ENCODE measurements around the gene HAND2. TPM values are rescaled to one million over a fixed set of nuclear protein-coding genes. Genes with fewer than 3 reads are reported as not detected.

HAND2 gene
- total RNA-seq, 1 donor from 2014 or later, result not detected

DNA sequence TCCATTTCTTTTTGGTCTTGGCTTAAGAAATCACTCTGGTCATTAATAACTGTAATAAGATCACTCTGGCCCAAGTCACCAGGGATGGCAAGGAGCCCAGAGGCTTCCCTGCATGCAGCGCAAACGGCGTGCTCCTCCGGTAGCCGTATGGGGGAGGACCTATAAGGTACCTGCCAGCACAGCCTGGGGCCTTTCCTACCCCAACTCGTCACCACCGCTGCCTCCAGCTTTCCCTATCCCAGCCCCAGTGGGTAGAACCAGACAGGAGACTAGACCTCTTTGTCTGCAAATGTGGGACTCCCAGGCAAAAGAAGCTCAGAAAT lies 25.9 kb downstream of the HAND2 start:
- peaks cover 8% of the 10 kb centered on the region for H3K36me3 Mint-ChIP-seq (ENCODE audit: low read depth)
- no peak for ATAC-seq (ENCODE audit: low read depth)
- POLR2A ChIA-PET, result no interaction called here
- H3K4me3 Mint-ChIP-seq, result no peak overlapping the region
- CTCF ChIA-PET, result no interaction called here
- peaks cover 81% of the 10 kb centered on the region for H3K27me3 Mint-ChIP-seq
- TF ChIP-seq, protein P1, sequence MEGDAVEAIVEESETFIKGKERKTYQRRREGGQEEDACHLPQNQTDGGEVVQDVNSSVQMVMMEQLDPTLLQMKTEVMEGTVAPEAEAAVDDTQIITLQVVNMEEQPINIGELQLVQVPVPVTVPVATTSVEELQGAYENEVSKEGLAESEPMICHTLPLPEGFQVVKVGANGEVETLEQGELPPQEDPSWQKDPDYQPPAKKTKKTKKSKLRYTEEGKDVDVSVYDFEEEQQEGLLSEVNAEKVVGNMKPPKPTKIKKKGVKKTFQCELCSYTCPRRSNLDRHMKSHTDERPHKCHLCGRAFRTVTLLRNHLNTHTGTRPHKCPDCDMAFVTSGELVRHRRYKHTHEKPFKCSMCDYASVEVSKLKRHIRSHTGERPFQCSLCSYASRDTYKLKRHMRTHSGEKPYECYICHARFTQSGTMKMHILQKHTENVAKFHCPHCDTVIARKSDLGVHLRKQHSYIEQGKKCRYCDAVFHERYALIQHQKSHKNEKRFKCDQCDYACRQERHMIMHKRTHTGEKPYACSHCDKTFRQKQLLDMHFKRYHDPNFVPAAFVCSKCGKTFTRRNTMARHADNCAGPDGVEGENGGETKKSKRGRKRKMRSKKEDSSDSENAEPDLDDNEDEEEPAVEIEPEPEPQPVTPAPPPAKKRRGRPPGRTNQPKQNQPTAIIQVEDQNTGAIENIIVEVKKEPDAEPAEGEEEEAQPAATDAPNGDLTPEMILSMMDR (IDR thresholded peaks at IDR 0.05), result no peak
- no peak for DNase-seq
- H3K27ac Mint-ChIP-seq, result no peak overlapping the region
- peaks cover 52% of the 10 kb centered on the region for H3K4me1 Mint-ChIP-seq
- intact Hi-C loops (cut with micrococcal nuclease), result loop anchor here (5.0 to 10.0 kb wide), 2 partner anchors 33 to 339 kb away; partner anchors contain the start of gene GALNT7
- H3K9me3 Mint-ChIP-seq, result peaks cover 3% of the 10 kb centered on the region

DNA sequence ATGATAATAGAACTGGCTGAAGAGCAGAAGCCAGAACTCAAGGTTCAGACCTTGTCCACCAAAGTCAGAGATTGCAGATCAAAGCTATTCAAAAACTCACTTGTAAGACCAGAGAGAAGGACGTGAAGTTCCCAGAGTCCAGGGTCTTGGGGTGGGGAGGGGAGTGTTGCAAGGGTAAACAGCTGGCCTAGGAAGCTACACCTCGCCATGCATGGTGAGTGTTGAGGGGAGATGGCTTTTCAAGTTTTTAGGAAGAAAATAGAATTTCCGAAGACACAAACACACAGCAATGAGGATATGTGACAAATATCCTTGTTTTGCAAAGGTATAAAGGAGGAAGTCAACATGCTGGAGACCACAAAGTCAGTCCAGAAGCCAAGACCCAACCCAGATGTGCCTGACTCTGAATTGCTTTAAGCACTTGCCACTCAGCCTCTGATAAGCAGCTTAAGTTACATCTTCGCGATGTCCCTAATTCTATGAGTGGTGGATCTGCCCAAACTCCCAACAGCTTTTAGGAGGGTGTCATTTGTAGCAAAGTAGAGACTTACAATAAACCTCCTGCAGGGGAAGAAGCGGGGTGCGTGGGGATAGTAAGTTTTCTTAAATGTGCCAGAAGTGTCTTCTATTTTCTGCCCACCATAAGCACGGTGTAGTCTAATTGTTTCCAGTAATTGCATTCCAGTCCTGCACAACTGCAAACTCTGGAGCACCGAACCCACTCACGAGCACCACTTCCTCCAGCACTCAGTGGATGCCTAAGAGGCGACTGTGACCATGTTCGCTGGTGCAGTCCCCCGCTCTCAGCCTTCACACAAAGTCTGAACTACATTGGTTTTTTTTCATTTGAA lies 26.5 kb downstream of the HAND2 start:
- peaks cover 3% of the 10 kb centered on the region for H3K9me3 Mint-ChIP-seq
- H3K36me3 Mint-ChIP-seq (ENCODE audit: low read depth), result peaks cover 8% of the 10 kb centered on the region
- intact Hi-C loops (cut with micrococcal nuclease), result loop anchor here (5.0 to 10.0 kb wide), 2 partner anchors 34 to 339 kb away; partner anchors contain the start of gene GALNT7
- no peak overlapping the region for H3K27ac Mint-ChIP-seq
- ChIA-PET POLR2A (no interaction called here), CTCF (interaction anchor here (1.4 kb wide), 1 partner anchor 9 kb away, joined by 3 read pairs; no protein-coding TSS in a partner anchor)
- DNase-seq, result no peak
- no peak for ATAC-seq (ENCODE audit: low read depth)
- H3K4me3 Mint-ChIP-seq, result no peak overlapping the region
- TF ChIP-seq, protein P1 (IDR thresholded peaks at IDR 0.05), result no peak
- H3K4me1 Mint-ChIP-seq, result peaks cover 46% of the 10 kb centered on the region
- peaks cover 75% of the 10 kb centered on the region for H3K27me3 Mint-ChIP-seq

DNA sequence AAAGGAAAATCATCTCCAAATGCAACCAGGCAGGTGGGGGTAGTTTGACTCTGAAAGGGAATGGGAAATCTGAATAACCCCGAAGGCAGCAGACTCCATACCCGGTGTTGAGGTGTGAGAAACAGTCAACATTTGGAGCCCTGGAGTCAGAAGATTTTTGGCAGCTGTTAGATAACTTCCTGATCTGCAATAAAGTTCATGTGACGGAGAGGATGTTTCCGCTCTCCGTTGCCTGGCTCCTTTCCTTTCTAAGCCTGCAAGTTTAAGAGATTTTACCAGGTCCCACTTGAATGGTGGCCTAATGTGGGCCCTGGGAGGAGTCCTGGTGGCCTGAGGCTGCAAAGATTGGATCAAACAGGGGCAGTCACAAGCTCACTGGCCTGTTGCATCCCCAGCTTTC lies 27.7 kb downstream of the HAND2 start:
- ChIA-PET CTCF (interaction anchor here (1.4 kb wide), 1 partner anchor 8 kb away, joined by 3 read pairs; no protein-coding TSS in a partner anchor), POLR2A (no interaction called here)
- intact Hi-C loops (cut with micrococcal nuclease), result loop anchor here (5.0 to 10.0 kb wide), 2 partner anchors 35 to 337 kb away; partner anchors contain the start of gene GALNT7
- Mint-ChIP-seq H3K4me3 (no peak overlapping the region), H3K9me3 (peaks cover 4% of the 10 kb centered on the region), H3K27me3 (peaks cover 63% of the 10 kb centered on the region), H3K4me1 (peaks cover 45% of the 10 kb centered on the region), H3K27ac (no peak overlapping the region), H3K36me3 (ENCODE audit: low read depth) (peaks cover 8% of the 10 kb centered on the region)
- no peak for DNase-seq
- no peak for ATAC-seq (ENCODE audit: low read depth)
- TF ChIP-seq, protein P1 (IDR thresholded peaks at IDR 0.05), result no peak

DNA sequence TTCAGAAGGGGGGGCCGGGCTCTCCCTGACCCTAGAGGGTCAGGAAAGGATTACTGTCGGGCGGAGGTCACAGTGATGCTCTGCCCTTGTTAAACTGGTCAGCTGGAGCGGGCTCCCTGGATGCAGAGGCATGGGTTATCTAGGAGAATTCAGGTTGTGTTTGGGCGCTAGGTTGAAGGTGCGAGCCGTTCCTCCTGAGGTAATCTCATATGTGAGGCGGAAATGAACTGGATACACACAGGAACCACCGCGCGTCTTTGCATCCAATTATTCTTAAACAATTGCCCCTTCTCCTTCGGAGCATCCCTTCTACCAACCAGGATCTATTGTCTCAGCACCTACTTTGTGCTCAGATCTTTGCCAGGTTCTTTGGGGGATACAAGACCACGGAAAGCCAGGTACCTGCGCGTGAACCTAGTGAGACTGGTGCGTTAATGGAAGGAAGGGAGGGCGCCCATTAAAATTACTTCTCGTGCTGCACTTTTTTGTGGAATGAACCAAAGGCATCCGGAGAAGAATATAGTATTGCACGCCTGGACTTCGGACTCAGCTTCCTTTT lies 28.4 kb downstream of the HAND2 start:
- POLR2A ChIA-PET, result interaction anchor here (1.0 kb wide), 1 partner anchor 167 kb away, joined by 3 read pairs; the partner anchor contains the start of gene HMGB2
- TF ChIP-seq, protein P1 (IDR thresholded peaks at IDR 0.05), result no peak
- ATAC-seq (ENCODE audit: low read depth) (no peak), DNase-seq (no peak)
- H3K4me3 Mint-ChIP-seq, result peak overlapping the region; percentile 79
- H3K9me3 Mint-ChIP-seq, result peaks cover 6% of the 10 kb centered on the region
- no peak overlapping the region for H3K27ac Mint-ChIP-seq
- intact Hi-C loops (cut with micrococcal nuclease), result loop anchor here (5.0 to 10.0 kb wide), 2 partner anchors 36 to 337 kb away; partner anchors contain the start of gene GALNT7
- H3K36me3 Mint-ChIP-seq (ENCODE audit: low read depth), result peaks cover 8% of the 10 kb centered on the region
- H3K27me3 Mint-ChIP-seq, result peaks cover 59% of the 10 kb centered on the region
- H3K4me1 Mint-ChIP-seq, result peaks cover 44% of the 10 kb centered on the region
- CTCF ChIA-PET, result no interaction called here

All from activated B cell treated with CpG ODN at 0.5 μM for 24 hours (primary cell).